Measurements from ENCODE around the gene ARMCX2.
"Not testable (repeated sequence)": the region's sequence is repeated elsewhere in the genome, so short reads cannot be mapped to it uniquely, and the experiment has no call there.

Gene ARMCX2

DNA sequence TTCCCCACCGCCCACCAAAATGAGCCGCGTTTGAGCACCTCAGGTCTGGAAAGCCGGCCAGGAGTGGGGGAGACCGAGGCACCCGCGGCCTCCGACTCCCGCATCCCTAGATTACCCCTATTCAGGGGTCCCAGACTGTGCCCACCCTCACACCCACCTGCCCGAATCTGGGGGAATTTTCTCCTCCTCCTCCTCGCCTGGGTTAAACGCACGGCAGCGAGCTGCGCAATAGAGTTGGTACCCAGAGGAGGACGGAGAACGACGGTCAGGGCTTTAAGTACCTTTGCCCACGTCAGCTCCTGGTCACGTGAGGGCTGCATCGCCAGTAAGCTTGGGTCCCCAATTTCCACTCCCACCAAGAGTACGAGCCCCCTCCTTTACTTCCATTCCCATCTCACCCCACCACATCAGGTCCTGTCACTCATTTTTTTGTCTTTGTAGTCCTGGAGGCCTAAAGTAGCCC is at the start of gene ARMCX2:
Gene ARMCX2, minus strand, starts transcription at position 250 of the 463 bp plus-strand sequence. CDS start 2,262 bp downstream, outside the sequence.
- no peak for DNase-seq (ENCODE audit: low spot score)

- DNase-seq (ENCODE audit: low spot score), result no peak
Observed at GRCh38 chrX:101709384-101709783, 49.7 kb upstream of the ARMCX2 start.

- no peak for DNase-seq (ENCODE audit: low spot score)
Observed at GRCh38 chrX:101708163-101708562, 48.5 kb upstream of the ARMCX2 start.

- no peak for DNase-seq (ENCODE audit: low spot score)
Observed at GRCh38 chrX:101693476-101693875, 33.8 kb upstream of the ARMCX2 start.

DNA sequence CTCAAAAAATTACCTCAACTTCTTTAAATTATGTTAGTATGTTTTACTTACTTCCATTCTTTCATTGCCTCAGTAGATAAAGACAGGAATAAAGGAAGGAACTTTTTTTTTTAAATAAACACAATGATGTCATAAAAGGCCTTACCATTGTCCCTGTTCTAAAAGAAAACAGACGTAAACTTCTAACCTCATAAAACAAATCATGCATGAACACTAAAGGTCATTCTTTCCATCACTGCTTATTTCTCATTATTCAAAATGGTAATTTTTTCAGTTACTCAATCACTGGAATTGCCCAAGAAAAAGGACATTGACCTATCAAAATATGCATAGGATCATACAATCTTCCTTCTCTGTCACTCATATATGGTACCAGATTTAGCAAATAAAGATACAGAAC is 32.2 kb upstream of the ARMCX2 start:
- no peak for DNase-seq (ENCODE audit: low spot score)

DNA sequence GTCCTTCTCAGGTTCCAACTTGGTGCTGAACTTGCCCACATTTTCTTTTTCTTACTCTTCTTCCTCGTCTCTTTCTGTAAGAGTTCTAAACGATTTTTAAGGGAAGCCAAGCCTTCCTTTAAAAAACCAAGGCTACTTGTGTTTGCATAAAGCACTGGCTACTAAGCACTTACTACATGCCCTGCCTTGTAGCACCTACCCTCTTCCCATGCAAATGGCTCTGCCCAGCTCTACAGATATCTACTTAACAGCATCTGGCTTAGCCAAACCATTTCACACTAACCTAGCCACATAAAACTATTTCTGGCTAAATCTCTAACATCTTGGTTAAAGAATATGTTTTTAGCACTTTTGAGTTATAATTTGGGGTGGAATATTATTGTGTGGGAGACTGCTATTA is 26.9 kb upstream of the ARMCX2 start:
- no peak for DNase-seq (ENCODE audit: low spot score)

DNA sequence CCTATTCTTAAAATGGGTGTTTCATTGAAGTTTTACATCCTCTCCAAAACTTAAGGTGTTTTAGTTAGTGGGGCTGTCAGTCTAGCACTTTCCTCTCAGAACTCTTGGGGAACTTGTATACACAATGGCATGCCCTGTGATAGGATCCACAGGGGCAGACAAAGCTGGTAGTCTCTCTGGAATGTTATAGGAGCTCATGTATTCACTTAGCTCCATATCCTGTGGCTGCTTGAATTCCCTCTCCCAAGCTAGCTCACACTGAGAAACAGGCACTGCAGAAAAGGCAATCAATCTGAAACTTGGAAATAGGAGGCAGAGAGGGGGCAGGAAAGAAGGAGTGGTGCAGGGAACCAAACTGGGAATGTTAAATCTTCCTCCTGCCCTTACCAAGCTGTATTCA is 26.3 kb upstream of the ARMCX2 start:
- DNase-seq (ENCODE audit: low spot score), result no peak

DNA sequence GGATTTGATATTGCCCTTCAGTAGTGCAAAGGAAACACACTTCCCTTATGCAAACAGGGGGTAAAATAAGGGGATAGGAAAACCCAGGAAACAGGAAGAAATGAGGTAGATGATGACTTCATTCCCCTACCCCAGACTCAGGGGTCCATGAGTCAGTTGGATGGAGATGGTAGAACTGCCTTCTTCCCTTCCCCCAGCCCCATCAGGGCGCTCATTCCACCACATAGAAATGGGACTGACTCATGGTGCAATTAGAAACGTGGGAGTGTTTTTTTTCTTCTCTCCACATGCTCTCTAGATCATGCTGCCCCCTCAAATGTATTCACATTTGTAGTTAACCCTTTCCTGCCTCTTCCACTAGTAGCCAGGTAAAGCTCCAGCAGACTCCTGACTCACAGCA is 23.1 kb upstream of the ARMCX2 start:
- DNase-seq (ENCODE audit: low spot score), result no peak

GRCh38 chrX:101677028-101677427 is 17.4 kb upstream of the ARMCX2 start:
- DNase-seq (ENCODE audit: low spot score), result no peak

- DNase-seq (ENCODE audit: low spot score), result no peak
Observed at GRCh38 chrX:101676571-101676970, 16.9 kb upstream of the ARMCX2 start.

- no peak for DNase-seq (ENCODE audit: low spot score)
Observed at GRCh38 chrX:101668143-101668542, 8.5 kb upstream of the ARMCX2 start.

- no peak for DNase-seq (ENCODE audit: low spot score)
Observed at GRCh38 chrX:101658661-101659491, 774 bp downstream of the ARMCX2 start.

DNA sequence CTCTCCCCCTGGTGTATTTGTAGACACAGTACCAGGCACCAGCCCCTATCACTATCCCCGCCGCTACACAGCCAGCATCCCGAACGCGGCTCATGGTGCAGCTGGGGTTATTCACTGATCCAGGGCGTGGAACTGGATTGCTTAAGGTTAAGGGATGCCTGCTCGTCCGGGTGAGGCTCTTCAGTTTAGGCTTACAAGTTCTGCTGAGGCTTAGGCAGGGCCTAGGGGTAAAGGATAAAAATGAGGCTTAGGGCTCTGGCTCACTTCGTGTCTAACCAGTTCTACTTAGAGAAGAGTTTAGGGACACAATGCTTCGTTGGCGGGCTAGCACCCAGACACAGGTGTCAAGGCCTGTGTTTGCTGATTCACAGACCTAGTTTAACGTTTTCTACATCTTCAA is 2.2 kb downstream of the ARMCX2 start:
- no peak for DNase-seq (ENCODE audit: low spot score)

DNA sequence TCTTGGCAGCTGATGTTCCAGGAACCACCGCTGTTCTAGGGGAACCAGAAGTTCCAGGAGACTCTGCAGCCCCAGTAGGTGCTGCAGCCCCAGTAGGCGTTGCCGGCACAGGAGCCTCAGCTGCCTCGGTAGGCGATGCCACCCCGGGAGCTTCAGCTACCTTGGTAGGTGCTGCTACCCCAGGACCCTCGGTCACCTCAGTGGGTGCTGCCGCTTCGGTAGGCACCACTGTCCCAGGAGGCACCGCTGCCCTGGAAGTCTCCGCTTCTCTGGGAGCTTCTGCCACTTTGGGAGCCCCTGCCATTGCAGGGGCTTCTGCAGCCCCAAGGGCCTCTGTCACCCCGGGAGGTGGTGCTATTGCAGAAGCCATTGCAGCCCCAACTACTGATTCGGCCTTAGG is 2.8 kb downstream of the ARMCX2 start:
- DNase-seq (ENCODE audit: low spot score), result no peak

DNA sequence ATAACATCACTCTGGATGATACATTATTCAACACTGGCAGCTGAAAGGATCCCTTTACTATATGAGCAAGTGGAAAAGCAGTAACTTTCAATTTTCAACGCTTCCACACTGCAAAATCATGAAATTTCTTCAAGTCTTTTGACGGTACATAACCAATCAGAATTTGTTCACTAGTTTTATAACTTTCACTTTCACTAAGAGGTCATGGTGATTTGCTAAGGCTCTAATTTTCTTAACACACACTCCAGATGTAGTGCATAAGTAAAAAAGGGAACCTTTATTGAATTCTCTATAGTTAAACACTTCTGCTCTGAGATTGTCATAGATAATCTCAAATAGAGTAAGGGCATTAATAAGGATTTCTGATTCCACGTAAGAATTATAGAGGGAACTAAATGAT is 4.1 kb downstream of the ARMCX2 start:
- no peak for DNase-seq (ENCODE audit: low spot score)

GRCh38 chrX:101647716-101648115 is 11.9 kb downstream of the ARMCX2 start:
- DNase-seq (ENCODE audit: low spot score), result not testable (repeated sequence)

GRCh38 chrX:101642093-101642492 is 17.6 kb downstream of the ARMCX2 start:
- DNase-seq (ENCODE audit: low spot score), result no peak

- no peak for DNase-seq (ENCODE audit: low spot score)
Observed at GRCh38 chrX:101639583-101639982, 20.1 kb downstream of the ARMCX2 start.

- DNase-seq (ENCODE audit: low spot score), result no peak
Observed at GRCh38 chrX:101619364-101619763, 40.3 kb downstream of the ARMCX2 start.

DNA sequence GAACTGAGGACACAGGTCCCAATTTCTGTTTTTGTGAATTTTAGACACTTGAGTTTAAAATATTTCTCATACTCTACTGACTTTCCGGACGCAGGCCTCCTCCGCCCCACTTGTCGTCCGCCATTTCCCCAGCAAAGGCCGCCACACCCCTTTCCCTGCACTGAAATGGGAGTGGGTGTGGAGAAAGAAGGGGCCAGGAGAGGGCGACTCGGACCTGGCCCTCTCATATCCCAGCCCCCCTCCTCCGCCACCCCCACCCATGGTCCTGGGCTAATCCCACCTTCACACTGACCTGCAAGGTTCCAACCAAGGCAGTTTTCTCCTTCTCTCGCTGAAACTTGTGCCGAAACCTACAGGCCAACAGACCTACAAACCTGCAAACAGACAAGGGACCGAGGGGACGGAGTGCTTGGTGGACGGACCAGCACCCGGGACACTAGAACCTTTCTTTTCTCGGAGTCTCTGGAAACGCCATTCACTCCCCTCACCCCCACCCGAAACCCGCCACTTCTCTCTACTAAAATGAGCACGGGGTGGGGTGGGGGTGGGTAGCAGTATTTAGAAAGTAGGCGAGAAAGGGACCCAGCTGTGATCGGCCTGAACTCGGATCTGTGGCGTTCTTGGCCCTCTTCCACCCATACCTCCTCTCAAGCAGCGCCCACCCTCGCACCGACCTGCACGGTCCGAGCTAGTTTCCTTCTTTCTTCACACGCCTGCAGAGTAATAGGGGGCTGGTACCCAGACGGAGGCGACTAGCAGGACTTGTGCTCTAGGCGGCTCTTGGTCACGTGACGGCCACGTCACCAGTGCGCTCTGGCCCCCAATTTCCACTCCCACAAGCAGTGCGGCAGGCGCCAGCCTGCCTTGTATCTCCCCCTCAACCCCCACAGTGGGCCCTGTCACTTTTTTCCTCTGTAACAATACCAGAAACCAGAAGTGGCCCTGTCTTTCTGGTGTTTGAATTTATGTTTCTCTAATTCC is 42.1 kb downstream of the ARMCX2 start, which contains the start of gene ARMCX6:
Gene ARMCX6, minus strand, starts transcription at position 790 of the 981 bp plus-strand sequence. CDS start 1,380 bp downstream, outside the sequence.
- DNase-seq (ENCODE audit: low spot score), result peak; percentile 66

DNA sequence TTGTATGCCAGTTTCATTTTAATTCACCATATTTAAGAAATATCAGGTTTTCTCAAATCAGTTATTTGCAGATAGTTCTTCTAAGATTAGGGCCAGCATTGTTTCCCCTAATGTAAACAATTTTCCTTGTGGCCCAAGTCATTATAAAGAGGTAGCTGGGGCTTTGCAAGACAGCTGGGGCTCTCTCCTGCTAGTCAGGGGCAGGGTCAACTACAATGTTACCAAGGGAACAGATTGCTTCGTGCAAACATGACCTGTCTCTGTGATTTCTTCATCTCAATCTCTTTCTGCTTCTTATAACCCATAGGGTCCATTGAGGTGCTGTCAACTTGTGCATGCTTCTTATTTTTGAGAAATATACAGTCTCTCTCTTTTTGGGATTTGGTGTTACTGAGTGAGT is 53.9 kb downstream of the ARMCX2 start:
- DNase-seq (ENCODE audit: low spot score), result no peak

Data from hematopoietic multipotent progenitor cell treated with erythropoietin and hydrocortisone succinate and interleukin-3 and kit ligand, for 15 days (in vitro differentiated cells).